A375 (cell line): Measurements from ENCODE around the gene GPANK1. TPM values are rescaled to one million over a fixed set of nuclear protein-coding genes. Genes with fewer than 3 reads are reported as not detected.

Experiments
- small RNA-seq: library from RNA; depleted of rRNA; stranded (forward); fragments of <200 nt; gene quantifications from one replicate; pipeline ENCODE3, GENCODE V24; 2014
- total RNA-seq: library from RNA; depleted of rRNA; stranded (reverse); fragments of >200 nt; shearing (Covaris generic); gene quantifications from 2 replicates; pipeline ENCODE4 v1.2.3, GENCODE V29; 2014; rRNA removed

The GPANK1 gene
- total RNA-seq = 31.7 and 40.6 TPM in 2 replicates

GRCh38 chr6:31664790-31665500 lies at the start of gene GPANK1:
TSS of gene GPANK1 (minus strand) at chr6:31664997. CDS start at chr6:31664478, 519 bp downstream.

DNA sequence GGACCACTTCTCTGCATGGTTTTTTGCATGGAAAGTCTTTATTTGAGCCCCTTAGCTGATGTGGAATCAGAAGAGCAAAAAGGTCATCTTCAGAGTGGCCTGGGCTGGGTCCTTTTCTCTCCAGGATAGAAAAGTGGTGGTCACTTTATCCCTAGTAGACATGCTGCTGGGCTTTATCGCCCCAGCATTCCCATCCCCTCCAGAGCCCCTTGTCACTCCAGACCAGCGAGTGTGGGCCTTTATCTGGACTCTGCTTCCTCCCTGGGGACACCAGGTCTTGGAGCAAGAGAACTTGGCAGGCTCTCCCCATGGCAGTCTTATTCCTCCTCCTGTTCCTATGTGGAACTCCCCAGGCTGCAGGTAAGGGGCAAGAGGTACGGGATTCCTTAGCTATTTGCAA lies 41.8 kb upstream of the GPANK1 start, which contains the start of gene LY6G6F:
Gene LY6G6F, plus strand, starts transcription at position 268 of the 400 bp plus-strand sequence. Its CDS starts 41 bp downstream, at position 309.

DNA sequence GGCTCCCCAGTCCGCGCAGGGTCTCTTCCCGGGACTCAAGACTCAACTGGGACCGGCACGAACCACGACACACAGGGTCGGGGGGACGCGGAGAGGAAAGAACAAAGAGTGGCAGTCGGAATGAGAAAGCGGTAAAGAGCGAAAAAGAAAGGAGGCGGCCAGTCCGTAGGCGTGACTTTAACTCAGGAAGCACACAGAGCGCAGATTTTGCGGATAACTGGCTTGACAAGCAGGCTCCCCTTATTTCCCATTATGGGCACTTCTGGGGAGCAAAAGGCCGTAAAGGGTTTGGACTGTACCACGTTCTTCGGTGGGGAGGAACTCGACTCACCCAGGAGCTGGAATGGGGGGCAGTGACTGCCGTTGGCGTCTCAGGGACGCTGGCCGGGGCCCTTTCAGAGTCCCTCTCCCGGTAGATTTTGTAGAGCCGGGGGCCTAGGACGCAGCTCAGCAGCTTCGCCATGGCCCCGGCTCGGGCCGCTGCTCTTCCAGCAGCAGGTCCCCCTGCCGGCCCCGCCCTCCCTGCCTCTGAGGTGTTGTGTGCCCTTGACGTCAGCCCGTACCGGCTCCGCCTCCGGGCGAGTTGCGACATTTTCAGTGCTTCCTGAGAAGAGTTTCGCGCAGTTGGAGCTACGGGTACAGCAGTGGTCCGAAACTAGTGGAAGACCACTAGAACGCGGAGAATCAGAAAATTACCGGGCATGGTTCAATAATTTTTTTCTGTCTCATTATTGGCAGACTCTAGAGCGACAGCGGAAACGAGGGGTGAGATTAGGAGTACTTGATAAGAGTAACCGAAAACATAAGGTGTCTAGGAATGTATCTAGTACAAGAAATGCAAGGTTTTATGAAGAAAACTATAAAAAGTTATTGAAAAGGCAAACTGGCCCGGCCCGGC lies 38.3 kb upstream of the GPANK1 start, which contains the start of gene ABHD16A:
Gene ABHD16A, minus strand, starts transcription at position 506 of the 898 bp plus-strand sequence. Its CDS starts 43 bp downstream, at position 463.

GRCh38 chr6:31680226-31681134 lies 15.7 kb upstream of the GPANK1 start, which contains the start of gene LY6G5C:
TSS of gene LY6G5C (minus strand) at chr6:31681067. CDS start at chr6:31680373, 694 bp downstream.

DNA sequence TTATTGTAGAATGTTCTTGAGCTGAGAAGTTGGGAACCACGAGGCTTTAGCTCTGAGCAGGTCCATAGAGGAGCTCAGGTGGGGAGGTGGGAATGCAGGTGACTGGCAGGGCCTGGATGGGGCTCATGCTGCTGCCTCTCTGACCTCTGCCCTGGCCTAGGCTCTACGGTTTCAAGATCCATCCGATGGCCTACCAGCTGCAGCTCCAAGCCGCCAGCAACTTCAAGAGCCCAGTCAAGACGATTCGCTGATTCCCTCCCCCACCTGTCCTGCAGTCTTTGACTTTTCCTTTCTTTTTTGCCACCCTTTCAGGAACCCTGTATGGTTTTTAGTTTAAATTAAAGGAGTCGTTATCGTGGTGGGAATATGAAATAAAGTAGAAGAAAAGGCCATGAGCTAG lies 4.9 kb upstream of the GPANK1 start, which contains the start of gene LY6G5B:
Gene LY6G5B, plus strand, starts transcription at position 301 of the 400 bp plus-strand sequence. CDS start 975 bp downstream, outside the sequence.

GRCh38 chr6:31665501-31666336 lies 922 bp upstream of the GPANK1 start, which contains the start of gene CSNK2B:
TSS of gene CSNK2B (plus strand) at chr6:31666080. CDS start at chr6:31666832, 752 bp downstream.

GRCh38 chr6:31660381-31661261 lies 4.2 kb downstream of the GPANK1 start, which contains the start of gene C6orf47:
TSS of gene C6orf47 (minus strand) at chr6:31660778. CDS start at chr6:31659947, 831 bp downstream.

DNA sequence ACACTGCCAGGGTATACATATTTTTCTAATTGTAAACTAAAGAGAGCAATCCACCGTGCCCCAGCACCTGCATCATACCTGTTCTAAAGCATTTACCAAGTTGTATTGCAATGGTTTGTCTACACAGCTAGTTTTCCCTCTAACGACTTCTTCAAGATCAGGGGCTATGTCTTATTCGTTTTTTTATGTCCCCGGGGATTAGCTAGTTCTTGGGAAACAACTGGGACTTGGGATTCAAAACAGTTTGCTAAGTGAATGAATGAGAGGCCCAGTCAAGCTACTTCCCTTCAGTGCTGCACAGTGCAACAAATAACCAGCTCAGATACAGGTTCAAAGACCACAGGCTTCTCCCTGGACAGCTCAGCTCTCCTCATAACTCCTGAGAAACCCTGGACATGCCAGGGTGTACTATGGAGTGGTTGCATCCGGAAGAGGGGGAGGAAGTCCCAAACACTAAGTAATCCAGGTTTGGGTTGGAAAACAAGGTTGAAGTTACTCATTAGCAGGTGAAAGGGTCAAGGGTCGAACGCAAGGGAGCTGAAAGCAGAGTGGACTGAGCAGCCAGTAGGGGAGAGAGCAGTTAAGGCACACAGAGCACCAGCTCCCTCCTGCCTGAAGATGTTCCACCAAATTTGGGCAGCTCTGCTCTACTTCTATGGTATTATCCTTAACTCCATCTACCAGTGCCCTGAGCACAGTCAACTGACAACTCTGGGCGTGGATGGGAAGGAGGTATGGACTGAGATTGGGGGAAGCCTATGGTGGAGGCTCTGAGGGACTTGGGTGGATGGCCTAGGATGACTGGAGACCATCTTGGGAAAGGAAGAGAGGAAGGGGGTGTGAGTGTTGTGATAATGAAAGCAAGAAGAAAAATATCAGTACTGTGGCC lies 9.2 kb downstream of the GPANK1 start, which contains the start of gene APOM:
Gene APOM, plus strand, starts transcription at position 546 of the 889 bp plus-strand sequence. Its CDS starts 73 bp downstream, at position 619.

DNA sequence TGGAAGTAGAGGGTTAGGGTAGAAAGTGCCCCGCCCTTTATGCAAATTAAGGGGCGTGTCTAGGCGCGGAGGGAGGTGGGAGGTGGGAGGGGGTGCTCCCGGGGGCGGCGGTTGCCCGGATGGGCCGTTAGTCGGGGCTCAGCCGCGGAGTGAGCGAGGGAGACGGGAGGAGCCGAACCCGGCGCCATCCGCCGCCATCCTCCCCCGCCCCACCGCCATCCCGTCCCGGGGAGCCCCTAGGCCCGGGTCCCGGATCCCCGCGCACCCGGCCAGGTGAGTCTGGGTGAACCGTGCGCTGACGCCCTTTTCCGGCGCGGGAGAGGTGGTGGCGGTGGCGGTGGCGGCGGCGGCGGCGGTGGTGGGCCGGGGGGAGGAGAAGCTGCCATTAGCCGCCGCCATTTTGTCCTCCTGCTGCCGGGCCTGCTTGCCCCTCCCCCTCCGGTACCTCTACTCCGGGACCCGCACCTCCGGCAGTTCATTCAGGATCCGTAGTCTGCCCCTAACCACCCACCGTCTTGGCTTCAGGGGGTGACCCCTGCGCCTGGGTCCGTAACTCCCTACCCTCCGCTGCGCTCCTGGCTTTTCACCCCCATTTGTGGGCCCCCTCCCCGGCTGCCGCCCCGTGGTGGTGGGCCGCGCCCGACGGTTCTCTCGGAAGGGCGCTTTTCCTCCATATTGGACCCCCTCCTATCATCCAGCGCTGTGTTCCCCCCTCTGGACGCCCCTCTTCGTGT lies 44.0 kb downstream of the GPANK1 start, which contains the start of gene PRRC2A:
Gene PRRC2A, plus strand, starts transcription at position 130 of the 734 bp plus-strand sequence. CDS start 2,075 bp downstream, outside the sequence.

GRCh38 chr6:31614684-31615578 lies 49.9 kb downstream of the GPANK1 start, which contains the start of gene AIF1:
TSS of gene AIF1 (plus strand) at chr6:31615234. CDS start at chr6:31615330, 96 bp downstream.

Small RNAs within 50 kb of the gene (small RNA-seq; reads per million reads assigned to genes)
- gene MIR4646 (not detected), gene MIR6832 (not detected), gene RF00019 (not detected), gene SNORA38 (4.7 reads per million, percentile 84 among the genes with 10 or more reads in this experiment), gene UQCRHP1 (not detected)

Other genes with a start within 250 kb of the GPANK1 start
- 6.1 and 7.0 TPM in 2 replicates for gene MICB, start 166.9 kb downstream of the GPANK1 start, total RNA-seq
- gene MCCD1, start 136.0 kb downstream of the GPANK1 start, total RNA-seq = not detected in 2 replicates
- 495 and 540 TPM in 2 replicates for gene DDX39B, start 123.0 kb downstream of the GPANK1 start, total RNA-seq
- 0.26 and 1.9 TPM in 2 replicates for gene ATP6V1G2, start 118.4 kb downstream of the GPANK1 start, total RNA-seq
- gene NFKBIL1, start 117.4 kb downstream of the GPANK1 start, total RNA-seq = 32.6 and 37.2 TPM in 2 replicates
- not detected in 2 replicates for gene LTA, start 92.7 kb downstream of the GPANK1 start, total RNA-seq
- gene TNF, start 89.4 kb downstream of the GPANK1 start, total RNA-seq = 0.19 TPM in 1 of 2 replicates, not detected in the other
- gene LTB, start 82.6 kb downstream of the GPANK1 start, total RNA-seq = not detected in 2 replicates
- not detected in 2 replicates for gene LST1, start 78.7 kb downstream of the GPANK1 start, total RNA-seq
- gene NCR3, start 72.0 kb downstream of the GPANK1 start, total RNA-seq = not detected in 2 replicates
- not detected in 2 replicates for gene AIF1, start 49.8 kb downstream of the GPANK1 start, total RNA-seq
- gene PRRC2A, start 44.3 kb downstream of the GPANK1 start, total RNA-seq = 90.3 and 94.7 TPM in 2 replicates
- 209 and 229 TPM in 2 replicates for gene BAG6, start 12.3 kb downstream of the GPANK1 start, total RNA-seq
- 0.19 and 2.5 TPM in 2 replicates for gene APOM, start 9.1 kb downstream of the GPANK1 start, total RNA-seq
- gene C6orf47, start 4.2 kb downstream of the GPANK1 start, total RNA-seq = 17.9 and 18.9 TPM in 2 replicates
- 129 and 169 TPM in 2 replicates for gene CSNK2B, start 1.1 kb upstream of the GPANK1 start, total RNA-seq
- gene LY6G5B, start 5.0 kb upstream of the GPANK1 start, total RNA-seq = 1.7 and 3.4 TPM in 2 replicates
- 0.94 TPM in 1 of 2 replicates, not detected in the other for gene LY6G5C, start 16.1 kb upstream of the GPANK1 start, total RNA-seq
- gene ABHD16A, start 38.3 kb upstream of the GPANK1 start, total RNA-seq = 25.7 and 26.1 TPM in 2 replicates
- not detected in 2 replicates for gene LY6G6F, start 41.9 kb upstream of the GPANK1 start, total RNA-seq
- gene LY6G6D, start 50.4 kb upstream of the GPANK1 start, total RNA-seq = not detected in 2 replicates
- not detected in 2 replicates for gene LY6G6C, start 56.7 kb upstream of the GPANK1 start, total RNA-seq
- not detected in 2 replicates for gene MPIG6B, start 58.4 kb upstream of the GPANK1 start, total RNA-seq
- gene DDAH2, start 64.3 kb upstream of the GPANK1 start, total RNA-seq = 25.3 and 28.6 TPM in 2 replicates
- 484 and 511 TPM in 2 replicates for gene CLIC1, start 71.5 kb upstream of the GPANK1 start, total RNA-seq
- 14.9 and 36.7 TPM in 2 replicates for gene MSH5, start 75.0 kb upstream of the GPANK1 start, total RNA-seq
- gene SAPCD1, start 97.7 kb upstream of the GPANK1 start, total RNA-seq = 13.0 and 13.2 TPM in 2 replicates
- 0.34 TPM in 2 replicates for gene VWA7, start 112.3 kb upstream of the GPANK1 start, total RNA-seq
- 57.3 and 58.7 TPM in 2 replicates for gene VARS1, start 130.8 kb upstream of the GPANK1 start, total RNA-seq
- 39.2 and 40.2 TPM in 2 replicates for gene LSM2, start 142.0 kb upstream of the GPANK1 start, total RNA-seq
- 0.11 and 0.50 TPM in 2 replicates for gene HSPA1L, start 150.3 kb upstream of the GPANK1 start, total RNA-seq
- gene HSPA1A, start 150.5 kb upstream of the GPANK1 start, total RNA-seq = 37.6 and 43.8 TPM in 2 replicates
- 32.0 and 46.5 TPM in 2 replicates for gene HSPA1B, start 162.7 kb upstream of the GPANK1 start, total RNA-seq
- 15.9 and 16.8 TPM in 2 replicates for gene NEU1, start 197.8 kb upstream of the GPANK1 start, total RNA-seq
- gene SLC44A4, start 214.0 kb upstream of the GPANK1 start, total RNA-seq = 0.37 TPM in 1 of 2 replicates, not detected in the other
- gene EHMT2, start 232.7 kb upstream of the GPANK1 start, total RNA-seq = 29.6 and 34.8 TPM in 2 replicates
- gene ZBTB12, start 237.1 kb upstream of the GPANK1 start, total RNA-seq = 5.6 and 6.4 TPM in 2 replicates